WTC11 (cell line): ENCODE measurements around the gene CYB5A.
"Not testable (repeated sequence)": the region's sequence is repeated elsewhere in the genome, so short reads cannot be mapped to it uniquely, and the experiment has no call there.

Experiments
- MXD4 ChIP-seq: fragments of 250-450 bp; sonication (Bioruptor Pico); IDR thresholded peaks from 2 replicates; pipeline ENCODE4 v1.8.0; 2021; ENCODE audit warnings: mild to moderate bottlenecking, moderate library complexity, borderline replicate concordance
- NFYB ChIP-seq: sonication (generic); formaldehyde crosslinking; conservative IDR thresholded peaks from 2 replicates; pipeline ENCODE4 v1.8.0; 2022; ENCODE audit warnings: low read depth, missing genetic modification reagents
- NR2C2 ChIP-seq: sonication (generic); formaldehyde crosslinking; IDR thresholded peaks from 2 replicates; pipeline ENCODE4 v1.8.0; 2022; ENCODE audit warnings: mild to moderate bottlenecking, missing genetic modification reagents
- ZNF138 ChIP-seq: sonication (generic); formaldehyde crosslinking; conservative IDR thresholded peaks from 2 replicates; pipeline ENCODE4 v1.8.1; 2022; ENCODE audit warnings: mild to moderate bottlenecking, moderate library complexity, missing genetic modification reagents
- TF ChIP-seq, protein P1 (sequence below): fragments of 200-600 bp; IDR thresholded peaks from 2 replicates; pipeline ENCODE4 v1.8.0; 2022; ENCODE audit warnings: antibody characterized with exemption

DNA sequence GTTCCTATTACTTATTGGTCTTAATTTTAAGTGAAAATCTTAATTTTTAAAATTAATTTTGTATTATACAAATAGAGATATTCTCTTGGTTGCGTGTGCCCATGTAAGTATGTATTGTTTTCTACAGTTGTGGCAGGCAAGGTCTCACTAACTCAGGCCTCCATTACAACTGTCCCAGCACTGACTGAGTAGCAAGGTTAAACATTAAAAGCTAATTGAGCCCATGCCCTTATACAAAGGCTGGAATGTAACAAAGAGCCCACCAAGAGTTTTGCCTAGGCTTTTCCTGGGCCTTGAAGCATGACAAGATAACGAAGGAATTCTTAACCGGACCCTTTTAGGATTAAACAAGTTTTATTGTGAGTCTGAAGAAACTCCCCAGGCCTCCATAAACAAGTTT is 35.0 kb upstream of the CYB5A start:
- not testable (repeated sequence) for TF ChIP-seq NR2C2 (CRISPR knock-in tag); ZNF138; MXD4 (CRISPR knock-in tag); NFYB
- TF ChIP-seq, protein P1, sequence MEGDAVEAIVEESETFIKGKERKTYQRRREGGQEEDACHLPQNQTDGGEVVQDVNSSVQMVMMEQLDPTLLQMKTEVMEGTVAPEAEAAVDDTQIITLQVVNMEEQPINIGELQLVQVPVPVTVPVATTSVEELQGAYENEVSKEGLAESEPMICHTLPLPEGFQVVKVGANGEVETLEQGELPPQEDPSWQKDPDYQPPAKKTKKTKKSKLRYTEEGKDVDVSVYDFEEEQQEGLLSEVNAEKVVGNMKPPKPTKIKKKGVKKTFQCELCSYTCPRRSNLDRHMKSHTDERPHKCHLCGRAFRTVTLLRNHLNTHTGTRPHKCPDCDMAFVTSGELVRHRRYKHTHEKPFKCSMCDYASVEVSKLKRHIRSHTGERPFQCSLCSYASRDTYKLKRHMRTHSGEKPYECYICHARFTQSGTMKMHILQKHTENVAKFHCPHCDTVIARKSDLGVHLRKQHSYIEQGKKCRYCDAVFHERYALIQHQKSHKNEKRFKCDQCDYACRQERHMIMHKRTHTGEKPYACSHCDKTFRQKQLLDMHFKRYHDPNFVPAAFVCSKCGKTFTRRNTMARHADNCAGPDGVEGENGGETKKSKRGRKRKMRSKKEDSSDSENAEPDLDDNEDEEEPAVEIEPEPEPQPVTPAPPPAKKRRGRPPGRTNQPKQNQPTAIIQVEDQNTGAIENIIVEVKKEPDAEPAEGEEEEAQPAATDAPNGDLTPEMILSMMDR, result not testable (repeated sequence)
